K562 (cell line): Measurements from ENCODE around the gene AICDA. TPM values are rescaled to one million over a fixed set of nuclear protein-coding genes. Genes with fewer than 3 reads are reported as not detected.

Source experiments
- ATAC-seq: fragments of 200-7000 bp; cut with Tn5 transposase; 3 replicates; pipeline ENCODE4 v1.9.1; 2020; ENCODE audit warnings: moderate library complexity
- BruUV-seq: library from RNA; stranded (reverse); fragments of 400-500 nt; replicated peaks from 2 replicates; lab custom pipeline; 2021; lab: Mats Ljungman, UMichigan
- CTCF ChIA-PET: fragments of 300-600 bp; formaldehyde crosslinking; extraction: SDS; loops from one replicate; lab custom pipeline; 2021; ENCODE audit warnings: low intra/inter-chr PET ratio; lab: Yijun Ruan, JAX
- POLR2A ChIA-PET: fragments of 300-600, 350-650 bp; sonication (Branson Sonifier 250); formaldehyde crosslinking; extraction: SDS; loops from one replicate; lab custom pipeline; 2021; ENCODE audit warnings: antibody characterized with exemption, inconsistent platforms; lab: Yijun Ruan, JAX
- DNase-seq, 4 experiments: peaks; one replicate each; pipeline versions ENCODE4 v3.0.0 to v3.0.0-alpha.2; 2011 to 2018; ENCODE audit warnings: low spot score in 3 of 4, mixed read lengths in 3 of 4; ENCODE audit errors: extremely low read depth in 1 of 4
- FAIRE-seq: peaks from 2 replicates; lab custom pipeline; 2011; peaks lifted over from hg19 to GRCh38; lab: Jason Lieb, UNC
- H2AFZ ChIP-seq: 2 replicates; pipeline ENCODE4 v1.6.0; 2011; ENCODE audit warnings: low read depth, low read length, control low read depth, inconsistent platforms
- H3K27ac ChIP-seq: fragments of 200-600 bp; 3 replicates; pipeline ENCODE4 v1.8.0; 2011; ENCODE audit warnings: low read depth, mild to moderate bottlenecking, control low read depth, inconsistent platforms, low read length, moderate library complexity, mixed read lengths; ENCODE audit errors: extremely low read depth
- H3K27me3 ChIP-seq, 2 experiments: fragments of 300-600 bp in 1 of 2; 2 replicates in 1 of 2; 3 replicates in 1 of 2; pipeline versions ENCODE4 v1.6.0 to v1.8.0; 2011; ENCODE audit warnings: inconsistent platforms in 2 of 2, low read length in 2 of 2, mild to moderate bottlenecking in 1 of 2, mixed read lengths in 1 of 2, moderate library complexity in 1 of 2; ENCODE audit not compliant: control insufficient read depth in 2 of 2, insufficient read depth in 2 of 2
- H3K36me3 ChIP-seq: fragments of 300-600 bp; 3 replicates; pipeline ENCODE4 v1.8.0; 2011; ENCODE audit warnings: mild to moderate bottlenecking, low read length, inconsistent platforms; ENCODE audit not compliant: control insufficient read depth, insufficient read depth
- H3K4me1 ChIP-seq, 2 experiments: fragments of 200-600 bp in 1 of 2; replicated peaks in 1 of 2; 2 replicates in 1 of 2; 3 replicates in 1 of 2; pipeline versions ENCODE4 v1.5.1 to v1.8.0; 2011; ENCODE audit warnings: inconsistent platforms in 2 of 2, low read length in 2 of 2, mild to moderate bottlenecking in 1 of 2, mixed read lengths in 1 of 2, moderate library complexity in 1 of 2; ENCODE audit not compliant: control insufficient read depth in 2 of 2, insufficient read depth in 2 of 2
- H3K4me2 ChIP-seq: 2 replicates; pipeline ENCODE4 v1.6.1; 2011; ENCODE audit warnings: low read length, control low read depth, inconsistent platforms, mixed read lengths; ENCODE audit not compliant: insufficient read depth
- H3K4me3 ChIP-seq: fragments of 200-600 bp; sonication (generic), shearing (Covaris generic); 2 replicates; pipeline ENCODE4 v1.5.1; 2016; ENCODE audit warnings: control low read depth, inconsistent platforms
- H3K79me2 ChIP-seq: fragments of 200-600 bp; 3 replicates; pipeline ENCODE4 v1.8.0; 2011; ENCODE audit warnings: low read length, inconsistent platforms; ENCODE audit not compliant: control insufficient read depth, insufficient read depth
- H3K9ac ChIP-seq, 2 experiments: 2 replicates each; pipeline versions ENCODE4 v1.6.0 to v1.6.1; 2011; ENCODE audit warnings: low read depth in 2 of 2, low read length in 2 of 2, control low read depth in 1 of 2, inconsistent platforms in 1 of 2, mild to moderate bottlenecking in 1 of 2, mixed read lengths in 1 of 2; ENCODE audit not compliant: insufficient read depth in 1 of 2
- H3K9me1 ChIP-seq: one replicate; pipeline ENCODE4 v1.6.0; 2011; ENCODE audit warnings: inconsistent platforms, mild to moderate bottlenecking, low read length, moderate library complexity; ENCODE audit not compliant: control insufficient read depth, insufficient read depth
- H3K9me3 ChIP-seq: replicated peaks from 2 replicates; pipeline ENCODE4 v1.5.1; 2011; ENCODE audit warnings: low read depth, low read length, inconsistent platforms; ENCODE audit not compliant: control insufficient read depth, insufficient read depth
- H4K20me1 ChIP-seq: replicated peaks from 2 replicates; pipeline ENCODE4 v1.6.1; 2011; ENCODE audit warnings: low read length, inconsistent platforms, mixed read lengths; ENCODE audit not compliant: control insufficient read depth, insufficient read depth
- ADNP ChIP-seq: fragments of 200-800 bp; sonication (Bioruptor generic); IDR thresholded peaks from 2 replicates; pipeline ENCODE4 v1.6.1; 2016; ENCODE audit warnings: missing genetic modification characterization, missing compliant biosample characterization
- AFF4 ChIP-seq: sonication (generic); formaldehyde crosslinking; IDR thresholded peaks from 2 replicates; pipeline ENCODE4 v1.8.0; 2023; ENCODE audit warnings: mild to moderate bottlenecking, missing genetic modification reagents
- ARID3B ChIP-seq: fragments of 250-450 bp; sonication (Bioruptor Pico); IDR thresholded peaks from 2 replicates; pipeline ENCODE4 v1.4.0; 2020; ENCODE audit warnings: borderline replicate concordance
- CCAR2 ChIP-seq: fragments of 200-400 bp; formaldehyde crosslinking; IDR thresholded peaks from 2 replicates; pipeline ENCODE4 v1.6.1; 2017; ENCODE audit warnings: mild to moderate bottlenecking, low read depth, low read length
- HES1 ChIP-seq: fragments of 450-650 bp; IDR thresholded peaks from 2 replicates; pipeline ENCODE4 v1.6.1; 2016; ENCODE audit warnings: low read depth, mild to moderate bottlenecking, moderate library complexity
- HINFP ChIP-seq: fragments of 450-650 bp; conservative IDR thresholded peaks from 2 replicates; pipeline ENCODE4 v1.6.1; 2016; ENCODE audit warnings: missing genetic modification characterization, low read depth, mild to moderate bottlenecking, control low read depth, missing compliant biosample characterization
- MYC ChIP-seq, 2 experiments: fragments of 250-450 bp in 1 of 2; sonication (Bioruptor Pico) in 1 of 2; IDR thresholded peaks; 2 replicates each; pipeline versions ENCODE4 v1.5.1 to v1.6.1; 2012 to 2021; ENCODE audit warnings: low read depth in 2 of 2, borderline replicate concordance in 1 of 2, improper control_type of control experiment in 1 of 2, low read length in 1 of 2, mild to moderate bottlenecking in 1 of 2, moderate library complexity in 1 of 2
- PTTG1 ChIP-seq: fragments of 450-650 bp; IDR thresholded peaks from 2 replicates; pipeline ENCODE4 v1.6.1; 2016; ENCODE audit warnings: low read depth, mild to moderate bottlenecking, missing genetic modification characterization, missing compliant biosample characterization
- ZNF780A ChIP-seq: fragments of 250-450 bp; sonication (Bioruptor Pico); IDR thresholded peaks from 2 replicates; pipeline ENCODE4 v1.5.0; 2021; ENCODE audit warnings: mild to moderate bottlenecking
- WGBS: fragments of 100-300 bp; shearing (Covaris generic); methylation state at CpG from one replicate; pipeline ENCODE4 v1.1.6; 2016; ENCODE audit warnings: low coverage, mixed read lengths; ENCODE audit not compliant: insufficient coverage; ENCODE audit errors: missing lambda C conversion rate; 5-methylcytosine and 5-hydroxymethylcytosine counted together
- in situ Hi-C: fragments of 300-500 bp; cut with MboI; formaldehyde crosslinking; loops from 4 replicates; pipeline ENCODE4 v1.15.0; 2018; ENCODE audit warnings: inconsistent platforms, mixed read lengths
- intact Hi-C: fragments of 100-400 bp; cut with micrococcal nuclease; formaldehyde crosslinking; loops from 2 replicates; pipeline ENCODE4 v1.14.2; 2022
- polyA plus RNA-seq, 8 experiments: library from polyadenylated mRNA; depleted of rRNA in 4 of 8; stranded (reverse) in 5 of 8; unstranded in 3 of 8; fragments of >200 nt; fragmentation: Nextera tagmentation in 2 of 8; fragmentation: Illumina TruSeq in 1 of 8; extraction: Ambion mirVana in 2 of 8; extraction: Trizol in 1 of 8; gene quantifications; 2 replicates each; pipeline versions ENCODE4 v1.2.1 to v1.2.3, GENCODE V29; 2011 to 2014; ENCODE audit warnings: inconsistent platforms in 1 of 8, missing spikeins in 1 of 8
- total RNA-seq, 7 experiments: library from RNA; depleted of rRNA in 6 of 7; stranded (reverse); fragments of >200 nt in 6 of 7; fragmentation: Illumina TruSeq in 2 of 7; extraction: Trizol in 2 of 7; gene quantifications; 2 replicates each; pipeline versions ENCODE4 v1.2.1 to v1.2.3, GENCODE V29; 2011 to 2021; ENCODE audit warnings: low replicate concordance in 1 of 7

The AICDA gene
- total and polyA plus RNA-seq, 9 of the 15 experiments (the other 6 are each of a cell fraction or from before 2014, with no cell fraction given): not detected

GRCh38 chr12:8658346-8658745 is 45.7 kb upstream of the AICDA start:
- ATAC-seq (no peak), FAIRE-seq (no peak), DNase-seq (no peak)
- no TSS peak for BruUV-seq
- no peak overlapping the region for H3K4me2 ChIP-seq
- ChIA-PET POLR2A (no interaction called here), CTCF (interaction anchor here (1.8 kb wide), 1 partner anchor 391 kb away, joined by 11 read pairs; no protein-coding TSS in a partner anchor)
- TF ChIP-seq AFF4 (CRISPR knock-in tag) (no peak), HES1 (no peak), PTTG1 (tag) (no peak), ARID3B (no peak), ZNF780A (CRISPR knock-in tag) (no peak), HINFP (no peak), CCAR2 (no peak), MYC (IDR thresholded peaks at IDR 0.05; ENCODE audit: low read depth, low read length) (no peak), MYC (CRISPR knock-in tag; IDR thresholded peaks at IDR 0.05; ENCODE audit: borderline replicate concordance, low read depth) (no peak), ADNP (tag) (no peak)
- no peak overlapping the region for H2AFZ ChIP-seq
- no peaks in the 10 kb centered on the region for H3K4me1 ChIP-seq
- no peak overlapping the region for H3K4me3 ChIP-seq
- peaks cover 6 to 10% of the 10 kb centered on the region in 2 experiments; a peak in 4 of 5 replicates for H3K27me3 ChIP-seq
- no peaks in the 10 kb centered on the region for H3K9me1 ChIP-seq
- intact Hi-C loops: loop anchor here (5.0 kb wide), 1 partner anchor 389 kb away; no protein-coding TSS in a partner anchor
- H3K9ac ChIP-seq: no peak overlapping the region
- in situ Hi-C loops: no loop called here
- no peak overlapping the region for H3K27ac ChIP-seq
- no peaks in the 10 kb centered on the region for H4K20me1 ChIP-seq
- H3K79me2 ChIP-seq: no peaks in the 10 kb centered on the region
- no peaks in the 10 kb centered on the region for H3K9me3 ChIP-seq
- no peaks in the 10 kb centered on the region for H3K36me3 ChIP-seq
- 14% methylated on average over 1 of the region's 1 CpG for WGBS
